Parathyroid adenoma (tissue), 2 donors: Measurements from ENCODE around the gene CDK12.
A peak's percentile ranks its signal among the peaks of the same experiment; 100 is the strongest.
"Not testable (repeated sequence)": the region's sequence is repeated elsewhere in the genome, so short reads cannot be mapped to it uniquely, and the experiment has no call there.

Experiments
- H2AFZ ChIP-seq: fragments of 300-600 bp; sonication (generic); one replicate; pipeline ENCODE4 v1.7.0; 2017; ENCODE audit warnings: antibody characterized with exemption, mild to moderate bottlenecking
- H3K27ac ChIP-seq: fragments of 300-600 bp; sonication (generic); one replicate; pipeline ENCODE4 v1.7.0; 2017
- H3K27me3 ChIP-seq: fragments of 300-600 bp; sonication (generic); one replicate; pipeline ENCODE4 v1.7.0; 2017; ENCODE audit warnings: low read length; ENCODE audit not compliant: control insufficient read depth, insufficient read depth
- H3K36me3 ChIP-seq: fragments of 300-600 bp; sonication (generic); one replicate; pipeline ENCODE4 v1.7.0; 2017; ENCODE audit warnings: low read length; ENCODE audit not compliant: control insufficient read depth, insufficient read depth
- H3K4me1 ChIP-seq: fragments of 300-600 bp; sonication (generic); one replicate; pipeline ENCODE4 v1.7.0; 2017; ENCODE audit warnings: control low read depth
- H3K4me2 ChIP-seq: fragments of 300-600 bp; sonication (generic); one replicate; pipeline ENCODE4 v1.7.0; 2017; ENCODE audit warnings: low read length
- H3K4me3 ChIP-seq: fragments of 300-600 bp; sonication (generic); one replicate; pipeline ENCODE4 v1.7.0; 2017; ENCODE audit warnings: low read depth, low read length
- H3K79me2 ChIP-seq: fragments of 300-600 bp; sonication (generic); one replicate; pipeline ENCODE4 v1.7.0; 2017; ENCODE audit warnings: control low read depth
- H3K9ac ChIP-seq: fragments of 300-600 bp; sonication (generic); one replicate; pipeline ENCODE4 v1.7.0; 2017; ENCODE audit warnings: mild to moderate bottlenecking
- H3K9me3 ChIP-seq: fragments of 300-600 bp; sonication (generic); one replicate; pipeline ENCODE4 v1.7.0; 2017; ENCODE audit warnings: low read length; ENCODE audit not compliant: control insufficient read depth
- TF ChIP-seq, protein P1 (sequence below): fragments of 300-600 bp; sonication (generic); IDR thresholded peaks from one replicate; pipeline ENCODE4 v1.7.0; 2017; ENCODE audit warnings: antibody characterized with exemption, mild to moderate bottlenecking
- donor health status: primary hyperparathyroidism.

CDK12 gene

GRCh38 chr17:39461926-39462569 is 762 bp downstream of the CDK12 start:
- peak overlapping the region; percentile 97 for H3K27ac ChIP-seq
- TF ChIP-seq, protein P1, sequence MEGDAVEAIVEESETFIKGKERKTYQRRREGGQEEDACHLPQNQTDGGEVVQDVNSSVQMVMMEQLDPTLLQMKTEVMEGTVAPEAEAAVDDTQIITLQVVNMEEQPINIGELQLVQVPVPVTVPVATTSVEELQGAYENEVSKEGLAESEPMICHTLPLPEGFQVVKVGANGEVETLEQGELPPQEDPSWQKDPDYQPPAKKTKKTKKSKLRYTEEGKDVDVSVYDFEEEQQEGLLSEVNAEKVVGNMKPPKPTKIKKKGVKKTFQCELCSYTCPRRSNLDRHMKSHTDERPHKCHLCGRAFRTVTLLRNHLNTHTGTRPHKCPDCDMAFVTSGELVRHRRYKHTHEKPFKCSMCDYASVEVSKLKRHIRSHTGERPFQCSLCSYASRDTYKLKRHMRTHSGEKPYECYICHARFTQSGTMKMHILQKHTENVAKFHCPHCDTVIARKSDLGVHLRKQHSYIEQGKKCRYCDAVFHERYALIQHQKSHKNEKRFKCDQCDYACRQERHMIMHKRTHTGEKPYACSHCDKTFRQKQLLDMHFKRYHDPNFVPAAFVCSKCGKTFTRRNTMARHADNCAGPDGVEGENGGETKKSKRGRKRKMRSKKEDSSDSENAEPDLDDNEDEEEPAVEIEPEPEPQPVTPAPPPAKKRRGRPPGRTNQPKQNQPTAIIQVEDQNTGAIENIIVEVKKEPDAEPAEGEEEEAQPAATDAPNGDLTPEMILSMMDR: no peak
- peak overlapping the region; percentile 90 for H3K9ac ChIP-seq
- peak overlapping the region; percentile 64 for H3K4me2 ChIP-seq
- H3K36me3 ChIP-seq: no peaks in the 10 kb centered on the region
- H3K4me3 ChIP-seq: peak overlapping the region; percentile 91
- no peaks in the 10 kb centered on the region for H3K27me3 ChIP-seq
- H3K4me1 ChIP-seq: peaks cover 2% of the 10 kb centered on the region
- H3K9me3 ChIP-seq: no peaks in the 10 kb centered on the region
- H2AFZ ChIP-seq: peak overlapping the region; percentile 94
- peaks cover 30% of the 10 kb centered on the region for H3K79me2 ChIP-seq

DNA sequence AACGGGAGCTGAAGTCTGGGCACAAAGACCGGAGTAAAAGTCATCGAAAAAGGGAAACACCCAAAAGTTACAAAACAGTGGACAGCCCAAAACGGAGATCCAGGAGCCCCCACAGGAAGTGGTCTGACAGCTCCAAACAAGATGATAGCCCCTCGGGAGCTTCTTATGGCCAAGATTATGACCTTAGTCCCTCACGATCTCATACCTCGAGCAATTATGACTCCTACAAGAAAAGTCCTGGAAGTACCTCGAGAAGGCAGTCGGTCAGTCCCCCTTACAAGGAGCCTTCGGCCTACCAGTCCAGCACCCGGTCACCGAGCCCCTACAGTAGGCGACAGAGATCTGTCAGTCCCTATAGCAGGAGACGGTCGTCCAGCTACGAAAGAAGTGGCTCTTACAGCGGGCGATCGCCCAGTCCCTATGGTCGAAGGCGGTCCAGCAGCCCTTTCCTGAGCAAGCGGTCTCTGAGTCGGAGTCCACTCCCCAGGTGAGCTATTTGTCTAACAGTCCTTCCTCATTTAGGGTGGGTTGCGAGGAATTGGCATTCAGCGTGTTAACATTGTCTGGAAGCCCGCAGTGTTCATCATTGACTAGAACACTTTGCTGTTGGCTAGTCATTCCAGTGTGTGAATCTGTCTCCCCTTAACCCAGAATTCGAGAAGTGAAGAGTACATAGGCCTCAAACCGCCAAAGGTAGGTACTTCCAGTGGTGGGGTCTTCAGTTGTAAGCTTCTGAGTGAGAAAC is 1.5 kb downstream of the CDK12 start:
- peak overlapping the region; percentile 69 for H3K9ac ChIP-seq
- H2AFZ ChIP-seq: peak overlapping the region; percentile 78
- H3K79me2 ChIP-seq: peaks cover 30% of the 10 kb centered on the region
- H3K4me3 ChIP-seq: peak overlapping the region; percentile 91
- H3K27me3 ChIP-seq: no peaks in the 10 kb centered on the region
- TF ChIP-seq, protein P1: no peak
- peak overlapping the region; percentile 97 for H3K27ac ChIP-seq
- H3K36me3 ChIP-seq: no peaks in the 10 kb centered on the region
- H3K9me3 ChIP-seq: no peaks in the 10 kb centered on the region
- peaks cover 2% of the 10 kb centered on the region for H3K4me1 ChIP-seq
- peak overlapping the region; percentile 64 for H3K4me2 ChIP-seq

DNA sequence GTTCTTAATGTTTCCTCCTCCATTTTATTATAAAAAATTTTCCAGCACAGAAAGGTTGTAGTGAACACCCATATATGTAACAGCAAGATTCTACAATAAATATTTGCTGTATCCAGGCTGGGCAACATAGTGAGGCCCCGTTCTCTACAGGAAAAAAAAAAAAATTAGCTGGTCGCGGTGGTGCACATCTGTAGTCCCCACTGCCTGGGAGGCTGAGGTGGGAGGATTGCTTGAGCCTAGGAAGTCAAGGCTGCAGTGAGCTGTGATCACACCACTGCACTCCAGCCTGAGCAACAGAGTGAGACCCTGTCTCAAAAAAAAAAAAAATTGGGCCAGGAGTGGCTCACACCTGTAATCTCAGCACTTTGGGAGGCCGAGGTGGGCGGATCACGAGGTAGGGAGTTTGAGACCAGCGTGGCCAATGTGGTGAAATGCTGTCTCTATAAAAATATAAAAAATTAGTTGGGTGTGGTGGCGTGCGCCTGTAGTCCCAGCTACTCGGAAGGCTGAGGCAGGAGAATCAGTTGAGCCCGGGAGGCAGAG is 3.4 kb downstream of the CDK12 start:
- H3K4me2 ChIP-seq, H3K27ac ChIP-seq, H3K9me3 ChIP-seq, H3K4me1 ChIP-seq, H3K4me3 ChIP-seq, H2AFZ ChIP-seq, H3K9ac ChIP-seq, H3K27me3 ChIP-seq, H3K36me3 ChIP-seq: not testable (repeated sequence)
- peaks cover 32% of the 10 kb centered on the region for H3K79me2 ChIP-seq

GRCh38 chr17:39468610-39469009 is 7.3 kb downstream of the CDK12 start:
- H3K27me3 ChIP-seq, H3K9me3 ChIP-seq, H3K27ac ChIP-seq, H3K4me3 ChIP-seq, H2AFZ ChIP-seq, H3K4me2 ChIP-seq, H3K36me3 ChIP-seq, H3K4me1 ChIP-seq, H3K9ac ChIP-seq: not testable (repeated sequence)
- peaks cover 18% of the 10 kb centered on the region for H3K79me2 ChIP-seq

DNA sequence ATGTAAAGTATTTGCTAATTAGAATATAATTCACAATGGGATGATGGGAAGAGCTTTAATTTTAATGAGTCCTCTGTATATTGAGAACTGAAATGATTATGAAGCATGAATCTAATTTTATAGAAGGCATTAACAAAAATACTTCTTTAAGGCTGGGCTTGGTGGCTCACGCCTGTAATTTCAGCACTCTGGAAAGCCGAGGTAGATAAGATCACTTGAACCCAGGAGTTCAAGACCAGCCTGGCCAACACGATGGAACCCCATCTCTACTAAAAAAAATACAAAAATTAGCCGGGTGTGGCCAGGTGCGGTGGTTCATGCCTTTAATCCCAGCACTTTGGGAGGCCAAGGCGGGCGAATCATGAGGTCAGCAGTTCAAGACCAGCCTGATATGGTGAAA is 12.0 kb downstream of the CDK12 start:
- Histone ChIP-seq H3K27me3 (no peaks in the 10 kb centered on the region), H3K36me3 (no peaks in the 10 kb centered on the region), H3K79me2 (peaks cover 13% of the 10 kb centered on the region), H3K4me2 (no peak overlapping the region), H3K9ac (no peak overlapping the region), H3K27ac (no peak overlapping the region), H3K4me1 (no peaks in the 10 kb centered on the region), H2AFZ (no peak overlapping the region), H3K9me3 (no peaks in the 10 kb centered on the region), H3K4me3 (no peak overlapping the region)
- TF ChIP-seq, protein P1: no peak

GRCh38 chr17:39479631-39480030 is 18.3 kb downstream of the CDK12 start:
- not testable (repeated sequence) for H3K27me3 ChIP-seq, H3K36me3 ChIP-seq, H3K9me3 ChIP-seq, H3K27ac ChIP-seq, H3K9ac ChIP-seq, H3K4me1 ChIP-seq, H3K4me3 ChIP-seq, H3K4me2 ChIP-seq, H2AFZ ChIP-seq
- peaks cover 29% of the 10 kb centered on the region for H3K79me2 ChIP-seq
